Right kidney (tissue), 1 donor: ENCODE data around the gene MSLN.

Experiments
- DNase-seq: peaks from one replicate; pipeline ENCODE4 v3.0.0-alpha.2; 2016

The MSLN gene

DNA sequence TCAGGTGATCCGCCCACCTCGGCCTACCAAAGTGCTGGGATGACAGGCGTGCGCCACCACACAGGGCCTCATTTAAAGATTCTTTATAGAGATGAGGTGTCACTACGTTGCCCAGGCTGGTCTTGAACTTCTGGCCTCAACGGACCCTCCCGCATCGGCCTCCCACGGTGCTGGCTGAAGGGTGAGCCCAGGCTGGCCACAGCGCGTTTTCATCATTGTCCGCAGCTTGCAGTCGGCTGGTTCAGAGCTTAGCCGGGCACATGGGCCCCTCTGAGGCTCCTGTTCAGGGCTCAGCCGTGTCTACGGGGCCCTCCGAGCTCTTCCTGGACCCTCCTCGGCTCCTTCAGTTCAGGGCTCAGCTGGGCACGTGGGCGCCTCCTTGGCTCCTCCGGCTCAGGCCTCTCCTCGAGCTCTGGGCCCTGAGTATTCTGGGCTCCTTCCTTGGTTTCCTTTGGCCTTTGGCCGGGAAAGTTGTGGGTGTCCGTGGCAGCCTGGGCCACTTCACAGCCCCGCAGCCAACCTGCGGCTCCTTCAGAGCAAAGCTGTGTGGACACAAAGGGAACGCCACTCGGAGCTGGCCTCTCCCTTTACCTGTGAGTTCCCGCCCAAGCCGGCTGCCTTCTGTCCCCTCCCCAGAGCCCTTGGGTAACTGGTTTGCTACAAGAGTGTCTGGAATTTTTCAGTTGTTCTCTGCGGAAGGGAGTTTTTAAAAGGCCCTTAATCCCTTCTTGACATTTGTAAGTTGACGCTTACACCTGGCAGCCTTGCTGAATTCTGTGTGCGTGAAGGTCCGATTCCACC is 1.2 kb upstream of the MSLN start:
- no peak for DNase-seq

DNA sequence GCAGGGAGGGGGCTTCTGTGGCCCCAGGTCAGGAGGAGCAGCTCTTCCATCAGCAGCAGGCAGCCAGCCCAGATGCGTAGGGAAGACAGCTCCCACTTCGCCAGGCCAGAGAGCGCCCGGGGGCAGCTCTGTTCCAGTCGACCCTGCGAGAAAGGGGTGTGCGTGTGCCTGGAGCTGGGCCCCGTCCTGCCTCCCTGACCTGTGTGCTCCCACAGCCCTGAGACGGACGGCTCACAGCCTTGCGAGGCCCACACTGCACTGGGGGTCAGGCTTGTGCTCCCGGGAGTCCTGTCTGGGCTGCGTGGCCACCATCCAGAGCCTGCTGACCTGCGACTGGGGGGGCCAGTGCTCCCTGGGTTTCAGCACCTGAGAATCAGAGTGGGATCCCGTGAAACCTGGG is 469 bp upstream of the MSLN start:
- DNase-seq, result no peak

DNA sequence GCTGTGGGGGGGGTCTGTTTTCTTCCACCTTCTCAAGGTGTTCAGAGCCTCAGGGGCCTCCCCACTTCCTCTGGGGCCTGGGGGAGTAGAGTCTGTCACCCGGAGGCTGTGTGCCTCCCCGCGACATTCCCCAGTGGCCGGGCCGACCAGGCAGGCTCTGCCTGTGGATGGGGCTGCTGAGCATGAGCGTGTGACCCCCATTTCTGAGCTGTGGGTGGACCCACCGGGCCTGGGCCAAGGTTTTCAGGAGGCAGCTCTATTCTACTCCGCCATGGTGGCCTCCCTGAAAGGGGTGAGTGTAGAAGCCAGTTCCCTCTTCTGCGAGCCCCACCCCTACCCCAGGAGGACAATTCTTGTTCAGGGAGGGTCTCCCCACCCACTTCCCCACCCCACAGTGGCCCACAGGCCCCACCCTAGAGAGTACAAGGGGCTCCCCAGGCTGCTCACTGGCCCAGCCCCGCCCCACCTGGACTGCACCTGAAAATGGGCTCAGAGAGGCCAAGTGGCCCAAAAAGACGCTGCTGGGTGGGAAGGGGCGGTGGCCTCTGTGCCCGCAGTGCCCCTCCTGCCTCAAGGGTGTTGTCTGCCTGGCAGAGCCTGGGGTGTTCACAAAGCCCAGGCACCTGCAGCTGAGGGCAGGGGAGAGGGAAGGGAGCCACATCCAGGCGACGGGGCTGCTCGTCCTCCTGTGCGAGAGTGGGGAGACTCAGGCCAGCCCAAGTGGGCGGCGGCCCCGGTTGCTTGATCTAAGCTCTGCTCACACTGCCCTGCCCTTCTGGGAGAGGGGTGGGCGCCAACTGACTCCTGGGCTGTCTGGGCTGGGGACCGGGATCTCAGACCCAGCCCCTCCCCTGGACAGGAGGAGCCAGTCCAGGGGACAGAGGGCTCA is 1.3 kb downstream of the MSLN start:
- DNase-seq, result no peak

DNA sequence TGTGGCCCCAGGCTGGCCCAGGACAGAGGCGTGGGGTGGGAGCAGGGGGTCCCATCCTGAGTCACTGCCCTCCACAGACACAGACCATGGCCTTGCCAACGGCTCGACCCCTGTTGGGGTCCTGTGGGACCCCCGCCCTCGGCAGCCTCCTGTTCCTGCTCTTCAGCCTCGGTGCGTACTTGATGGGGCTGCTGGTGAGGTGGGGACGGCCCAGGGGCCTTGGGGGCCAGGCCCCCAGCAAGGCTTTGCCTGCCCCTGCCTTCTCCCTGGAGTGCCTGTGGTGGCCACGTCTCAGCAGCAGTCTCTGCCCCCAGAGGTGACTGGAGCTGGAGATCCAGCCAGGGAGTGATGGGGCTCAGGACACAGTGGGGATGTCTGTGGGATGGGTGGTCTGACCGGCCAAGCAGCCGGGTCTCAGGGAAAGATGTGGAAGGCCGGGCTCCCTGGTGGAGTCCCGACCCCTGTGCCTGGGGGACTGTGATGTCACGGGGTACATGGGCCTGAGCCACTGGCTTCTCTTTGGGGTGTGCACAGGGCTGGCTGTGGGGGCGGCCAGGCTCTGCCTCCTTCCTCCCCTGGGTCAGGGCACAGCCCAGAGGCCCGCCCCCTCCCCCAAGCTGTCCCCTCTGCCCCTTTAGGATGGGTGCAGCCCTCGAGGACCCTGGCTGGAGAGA is 2.2 kb downstream of the MSLN start:
- DNase-seq, result no peak

DNA sequence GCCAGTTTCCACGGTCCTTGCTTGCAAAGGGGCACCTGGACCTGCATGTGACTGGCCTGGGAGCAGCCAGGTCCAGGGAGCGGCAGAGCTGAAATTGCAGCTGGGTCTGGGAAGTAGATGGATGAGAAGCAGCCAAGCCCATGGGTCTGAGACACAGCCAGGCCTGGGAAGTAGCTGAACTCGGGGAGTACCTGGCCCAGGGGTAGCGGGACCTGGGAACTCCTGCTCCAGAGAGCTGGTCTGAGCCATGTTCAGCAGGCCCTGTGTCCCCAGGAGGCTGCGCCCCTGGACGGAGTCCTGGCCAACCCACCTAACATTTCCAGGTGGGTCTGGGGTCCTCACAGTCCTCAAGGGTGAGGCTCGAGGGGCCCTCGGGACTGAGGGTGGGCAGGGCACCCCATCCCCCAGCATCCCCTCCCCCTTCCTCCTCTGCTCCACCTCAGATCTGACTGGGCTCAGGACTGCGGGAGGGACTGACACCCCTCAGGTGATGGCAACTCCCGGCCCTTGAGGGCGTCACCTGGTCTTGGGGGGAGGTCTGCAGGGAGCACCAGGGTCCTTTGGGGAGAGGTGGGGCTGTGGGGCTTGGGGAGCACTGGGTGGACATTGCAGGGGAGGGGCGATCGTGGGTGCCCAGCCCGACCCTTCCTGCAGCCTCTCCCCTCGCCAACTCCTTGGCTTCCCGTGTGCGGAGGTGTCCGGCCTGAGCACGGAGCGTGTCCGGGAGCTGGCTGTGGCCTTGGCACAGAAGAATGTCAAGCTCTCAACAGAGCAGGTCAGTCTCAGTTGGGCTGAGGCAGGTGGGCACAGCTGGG is 3.0 kb downstream of the MSLN start:
- DNase-seq, result no peak

DNA sequence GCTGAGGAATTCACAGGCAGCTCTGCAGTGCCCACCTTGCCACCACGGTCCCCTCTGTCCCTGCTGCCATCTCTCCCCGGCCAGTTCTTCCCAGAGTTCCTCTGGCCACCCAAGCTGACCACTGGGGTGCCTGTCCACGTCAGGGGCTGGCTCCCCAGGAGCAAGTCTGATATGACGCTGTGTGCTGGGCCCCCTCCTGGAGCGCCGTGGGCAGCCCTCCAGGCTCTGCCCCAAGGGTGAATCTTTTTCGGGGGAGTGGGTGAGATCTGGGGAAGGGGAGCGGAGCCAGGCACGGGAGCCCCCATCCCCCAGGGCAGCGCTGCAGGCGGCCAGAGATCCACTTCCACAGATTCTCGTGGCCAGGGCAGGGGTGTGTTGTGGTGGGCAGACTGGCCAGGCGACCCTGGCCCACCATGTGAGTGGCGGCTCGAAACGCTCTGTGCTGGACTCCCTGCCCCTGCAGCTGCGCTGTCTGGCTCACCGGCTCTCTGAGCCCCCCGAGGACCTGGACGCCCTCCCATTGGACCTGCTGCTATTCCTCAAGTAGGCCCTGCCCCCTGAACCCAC is 3.7 kb downstream of the MSLN start:
- DNase-seq, result no peak

DNA sequence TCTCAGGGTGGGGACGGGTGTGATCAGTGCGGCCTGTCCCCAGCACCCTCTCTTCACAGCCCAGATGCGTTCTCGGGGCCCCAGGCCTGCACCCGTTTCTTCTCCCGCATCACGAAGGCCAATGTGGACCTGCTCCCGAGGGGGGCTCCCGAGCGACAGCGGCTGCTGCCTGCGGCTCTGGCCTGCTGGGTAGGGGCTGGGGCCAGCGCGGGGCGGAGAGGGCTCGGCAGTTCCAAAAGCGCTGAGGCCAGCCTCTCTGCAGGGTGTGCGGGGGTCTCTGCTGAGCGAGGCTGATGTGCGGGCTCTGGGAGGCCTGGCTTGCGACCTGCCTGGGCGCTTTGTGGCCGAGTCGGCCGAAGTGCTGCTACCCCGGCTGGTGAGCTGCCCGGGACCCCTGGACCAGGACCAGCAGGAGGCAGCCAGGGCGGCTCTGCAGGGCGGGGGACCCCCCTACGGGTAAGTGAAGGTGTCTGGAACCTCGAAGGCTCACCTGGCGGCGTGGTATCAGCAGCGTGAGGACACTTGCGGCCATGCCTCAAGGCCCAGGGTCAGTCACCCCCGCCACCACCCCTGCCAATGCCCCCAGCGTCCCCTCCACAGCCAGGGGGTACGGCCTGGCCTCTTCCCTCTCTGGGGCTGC is 4.4 kb downstream of the MSLN start:
- no peak for DNase-seq

DNA sequence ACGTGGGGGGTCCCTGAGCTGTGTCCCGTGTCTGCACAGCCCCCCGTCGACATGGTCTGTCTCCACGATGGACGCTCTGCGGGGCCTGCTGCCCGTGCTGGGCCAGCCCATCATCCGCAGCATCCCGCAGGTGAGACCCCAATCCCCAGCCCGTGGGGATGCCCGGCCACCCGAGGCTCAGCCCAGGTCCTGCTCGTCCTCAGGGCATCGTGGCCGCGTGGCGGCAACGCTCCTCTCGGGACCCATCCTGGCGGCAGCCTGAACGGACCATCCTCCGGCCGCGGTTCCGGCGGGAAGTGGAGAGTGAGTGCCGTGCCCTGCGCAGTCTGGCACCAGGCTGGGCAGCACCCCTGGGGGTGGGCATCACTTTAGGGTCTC is 4.9 kb downstream of the MSLN start:
- DNase-seq, result no peak

DNA sequence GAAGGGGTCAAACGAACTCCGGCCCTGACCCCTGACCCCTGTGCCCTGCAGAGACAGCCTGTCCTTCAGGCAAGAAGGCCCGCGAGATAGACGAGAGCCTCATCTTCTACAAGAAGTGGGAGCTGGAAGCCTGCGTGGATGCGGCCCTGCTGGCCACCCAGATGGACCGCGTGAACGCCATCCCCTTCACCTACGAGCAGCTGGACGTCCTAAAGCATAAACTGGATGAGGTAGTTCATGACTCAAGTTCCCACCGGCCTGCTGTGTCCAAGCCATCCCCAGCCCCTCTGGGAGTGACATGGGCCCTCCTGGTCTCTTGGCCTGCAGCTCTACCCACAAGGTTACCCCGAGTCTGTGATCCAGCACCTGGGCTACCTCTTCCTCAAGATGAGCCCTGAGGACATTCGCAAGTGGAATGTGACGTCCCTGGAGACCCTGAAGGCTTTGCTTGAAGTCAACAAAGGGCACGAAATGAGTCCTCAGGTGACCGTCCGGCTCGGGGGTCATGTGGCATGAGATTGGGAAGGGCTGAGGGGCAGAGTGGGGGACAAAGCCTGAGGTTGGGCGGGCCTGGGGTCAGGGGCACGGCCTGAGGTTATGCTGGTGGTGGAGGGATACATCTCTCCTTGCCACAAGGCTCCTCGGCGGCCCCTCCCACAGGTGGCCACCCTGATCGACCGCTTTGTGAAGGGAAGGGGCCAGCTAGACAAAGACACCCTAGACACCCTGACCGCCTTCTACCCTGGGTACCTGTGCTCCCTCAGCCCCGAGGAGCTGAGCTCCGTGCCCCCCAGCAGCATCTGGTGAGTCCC is 5.7 kb downstream of the MSLN start:
- no peak for DNase-seq

DNA sequence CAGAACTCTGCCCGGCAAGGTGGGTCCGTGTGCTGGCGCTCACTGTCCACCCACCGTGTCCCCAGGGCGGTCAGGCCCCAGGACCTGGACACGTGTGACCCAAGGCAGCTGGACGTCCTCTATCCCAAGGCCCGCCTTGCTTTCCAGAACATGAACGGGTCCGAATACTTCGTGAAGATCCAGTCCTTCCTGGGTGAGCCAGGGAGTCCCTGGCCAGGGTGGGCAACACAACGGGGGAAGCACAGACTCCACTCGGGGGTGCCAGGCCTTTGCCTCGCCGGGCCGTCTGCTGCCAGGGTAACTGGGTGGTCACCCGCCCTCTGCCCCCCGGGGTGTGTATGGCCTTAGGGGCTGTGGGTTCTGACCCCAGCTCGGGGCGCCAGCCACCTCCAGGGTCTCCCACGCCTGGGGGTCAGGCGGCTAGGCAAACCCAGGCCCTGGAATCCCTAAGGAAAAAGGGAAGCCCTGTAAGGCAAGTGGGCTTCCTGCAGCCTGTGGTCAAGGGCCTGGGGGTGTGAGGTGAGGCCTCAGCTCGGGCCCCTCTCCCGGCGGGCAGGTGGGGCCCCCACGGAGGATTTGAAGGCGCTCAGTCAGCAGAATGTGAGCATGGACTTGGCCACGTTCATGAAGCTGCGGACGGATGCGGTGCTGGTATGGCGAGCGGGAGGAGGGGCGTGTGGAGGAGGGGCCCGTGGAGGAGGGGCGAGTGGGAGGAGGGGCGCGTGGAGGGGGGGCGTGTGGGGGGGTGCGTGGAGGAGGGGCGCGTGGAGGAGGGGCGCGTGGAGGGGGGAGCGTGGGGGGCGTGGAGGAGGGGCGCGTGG is 6.5 kb downstream of the MSLN start:
- DNase-seq, result no peak

DNA sequence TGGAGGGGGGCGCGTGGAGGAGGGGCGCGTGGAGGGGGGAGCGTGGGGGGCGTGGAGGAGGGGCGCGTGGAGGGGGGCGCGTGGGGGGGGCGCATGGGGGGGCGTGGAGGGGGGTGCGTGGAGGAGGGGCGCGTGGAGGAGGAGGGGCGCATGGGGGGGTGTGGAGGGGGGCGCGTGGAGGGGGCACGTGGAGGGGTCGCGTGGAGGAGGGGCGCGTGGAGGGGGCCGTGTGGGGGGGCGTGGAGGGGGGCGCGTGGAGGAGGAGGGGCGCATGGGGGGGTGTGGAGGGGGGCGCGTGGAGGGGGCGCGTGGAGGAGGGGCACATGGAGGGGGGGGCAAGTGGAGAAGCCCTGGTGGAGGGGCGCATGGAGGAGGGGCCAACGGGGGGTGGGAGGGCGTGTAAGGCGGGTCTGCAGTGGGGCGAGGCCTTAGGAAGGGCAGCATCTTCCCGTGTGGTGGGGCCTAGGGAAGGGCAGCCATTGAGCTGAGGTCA is 7.3 kb downstream of the MSLN start:
- DNase-seq, result no peak

DNA sequence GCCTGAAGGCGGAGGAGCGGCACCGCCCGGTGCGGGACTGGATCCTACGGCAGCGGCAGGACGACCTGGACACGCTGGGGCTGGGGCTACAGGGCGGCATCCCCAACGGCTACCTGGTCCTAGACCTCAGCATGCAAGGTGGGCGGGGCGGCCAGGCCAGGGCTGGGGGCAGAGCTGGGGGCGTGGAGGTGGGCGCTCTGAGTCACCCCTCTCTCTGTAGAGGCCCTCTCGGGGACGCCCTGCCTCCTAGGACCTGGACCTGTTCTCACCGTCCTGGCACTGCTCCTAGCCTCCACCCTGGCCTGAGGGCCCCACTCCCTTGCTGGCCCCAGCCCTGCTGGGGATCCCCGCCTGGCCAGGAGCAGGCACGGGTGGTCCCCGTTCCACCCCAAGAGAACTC is 7.9 kb downstream of the MSLN start:
- no peak for DNase-seq

DNA sequence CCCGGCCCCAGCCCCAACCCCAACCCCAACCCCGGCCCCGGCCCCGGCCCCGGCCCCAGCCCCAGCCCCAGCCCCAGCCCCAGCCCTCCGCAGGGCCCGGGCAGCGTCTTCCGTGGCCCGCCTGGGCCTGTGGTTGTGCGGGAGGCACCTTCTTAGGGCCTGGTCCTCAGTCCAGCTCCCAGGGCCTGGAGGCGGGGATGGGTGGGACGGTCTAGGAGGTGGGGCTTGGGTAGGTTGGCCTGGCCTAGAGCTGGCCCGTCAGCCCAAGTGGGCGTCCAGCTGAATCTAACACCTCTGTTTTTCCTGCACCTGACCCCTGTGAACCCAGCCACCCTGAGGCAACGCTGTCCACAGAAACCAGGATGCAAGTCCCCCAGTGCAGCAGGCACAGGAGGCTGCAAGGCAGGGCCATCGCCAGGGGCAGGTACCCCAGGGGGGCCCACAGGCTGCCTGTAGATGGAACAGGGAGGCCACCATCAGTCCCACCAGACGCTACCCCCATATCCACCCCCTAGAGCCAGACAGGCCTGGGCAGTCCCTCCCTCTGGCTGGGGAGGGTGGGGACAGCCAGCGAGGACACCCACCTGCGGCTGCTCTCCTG is 8.8 kb downstream of the MSLN start:
- no peak for DNase-seq

DNA sequence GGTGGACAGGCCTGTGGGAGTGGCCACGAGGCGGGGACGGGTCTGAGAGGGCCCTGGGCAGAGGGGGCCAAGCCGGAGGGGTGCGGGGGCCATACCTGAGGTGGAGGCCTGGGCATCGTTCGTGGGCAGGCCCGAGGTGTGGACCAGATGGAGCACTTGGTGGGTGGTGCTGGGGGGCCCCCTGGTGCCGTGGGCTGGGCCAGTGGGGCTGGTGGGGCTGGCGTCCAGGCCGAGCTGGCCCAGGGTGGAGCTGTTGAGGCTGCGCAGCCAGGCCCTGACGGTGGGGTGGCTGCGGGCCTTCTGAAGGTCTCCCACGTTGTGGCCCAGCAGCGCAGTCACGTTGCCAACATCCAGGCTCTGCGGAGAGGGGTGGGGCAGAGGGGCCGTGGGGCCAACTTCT is 9.4 kb downstream of the MSLN start:
- DNase-seq, result no peak

DNA sequence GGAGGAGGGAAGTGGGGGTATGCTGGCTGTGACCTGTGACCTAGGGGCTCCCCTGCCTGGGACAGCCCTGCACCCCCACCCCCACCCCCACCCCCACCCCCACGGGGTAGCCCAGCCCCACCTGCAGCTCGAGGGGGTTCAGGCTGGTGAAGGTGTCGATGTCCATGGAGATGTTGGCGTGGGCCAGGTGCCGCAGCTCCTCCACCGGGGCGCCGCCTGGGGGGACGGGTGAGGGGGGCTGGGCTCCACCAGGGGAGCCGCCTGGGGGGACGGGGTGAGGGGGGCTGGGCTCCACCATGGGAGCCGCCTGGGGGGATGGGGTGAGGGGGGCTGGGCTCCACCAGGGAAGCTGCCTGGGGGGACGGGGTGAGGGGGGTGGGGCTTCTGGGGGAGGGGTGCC is 9.9 kb downstream of the MSLN start:
- DNase-seq, result no peak

DNA sequence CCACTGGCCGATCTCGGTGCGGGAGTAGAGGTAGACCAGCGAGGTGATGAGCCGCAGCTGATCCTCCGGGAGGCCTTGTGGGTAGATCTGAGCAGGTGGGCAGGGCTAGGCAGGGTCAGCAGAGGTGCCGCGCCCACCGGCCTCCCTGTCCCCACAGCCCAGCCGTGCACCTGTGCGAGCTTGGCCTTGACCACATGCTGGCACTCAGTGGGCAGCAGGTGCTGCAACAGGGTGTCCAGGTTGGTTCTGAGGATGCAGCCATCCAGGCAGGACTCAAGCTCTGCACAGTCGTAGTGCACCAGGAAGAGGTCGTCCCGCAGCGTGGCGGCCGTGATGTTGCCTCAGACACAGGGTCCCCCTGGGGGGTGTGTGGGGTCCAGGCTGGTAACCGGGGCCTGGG is 12.4 kb downstream of the MSLN start:
- no peak for DNase-seq

DNA sequence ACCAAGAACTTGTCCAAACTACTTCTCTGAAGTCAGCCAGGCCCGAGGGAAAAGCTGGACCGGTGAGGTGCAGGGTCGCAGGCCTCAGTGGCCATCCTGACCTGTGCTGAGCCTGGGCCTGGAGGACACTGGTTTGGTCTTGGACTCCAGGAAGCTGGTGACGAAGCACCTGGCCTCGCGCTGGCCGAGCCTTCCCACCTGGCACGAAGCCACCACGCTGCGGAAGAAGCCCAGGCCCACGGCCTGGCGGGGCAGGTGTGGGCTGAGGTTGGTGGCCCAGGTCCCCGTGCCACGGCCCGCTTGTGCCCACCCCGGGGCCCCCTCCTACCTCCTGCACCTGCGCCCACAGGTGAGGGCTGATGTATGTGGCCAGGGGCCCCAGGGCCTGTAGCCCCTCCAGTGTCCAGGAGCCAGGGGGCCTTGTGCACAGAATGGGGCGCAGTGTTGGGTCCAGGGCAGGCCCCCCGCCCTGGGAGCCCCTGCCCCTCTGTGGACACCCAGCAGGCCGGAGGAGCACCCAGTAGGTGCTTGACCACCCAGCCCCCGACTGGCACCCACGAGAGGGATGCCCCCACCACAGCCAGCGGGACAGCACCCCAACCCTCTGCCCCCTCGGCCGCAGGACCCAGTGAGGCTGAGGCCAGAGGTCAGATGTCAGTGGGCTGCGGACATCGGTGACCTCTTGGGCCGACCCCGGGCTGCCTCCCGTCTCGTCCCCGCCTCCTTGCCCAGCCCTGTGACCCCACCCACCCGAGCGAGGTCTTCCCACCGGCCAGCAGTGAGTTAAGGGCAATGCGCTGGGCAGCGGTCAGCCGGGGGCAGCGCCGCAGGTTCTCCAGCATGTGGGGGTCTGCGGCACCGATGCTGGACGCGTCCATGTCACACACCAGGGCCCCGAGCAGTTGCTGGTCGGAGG is 13.8 kb downstream of the MSLN start:
- DNase-seq, result no peak

DNA sequence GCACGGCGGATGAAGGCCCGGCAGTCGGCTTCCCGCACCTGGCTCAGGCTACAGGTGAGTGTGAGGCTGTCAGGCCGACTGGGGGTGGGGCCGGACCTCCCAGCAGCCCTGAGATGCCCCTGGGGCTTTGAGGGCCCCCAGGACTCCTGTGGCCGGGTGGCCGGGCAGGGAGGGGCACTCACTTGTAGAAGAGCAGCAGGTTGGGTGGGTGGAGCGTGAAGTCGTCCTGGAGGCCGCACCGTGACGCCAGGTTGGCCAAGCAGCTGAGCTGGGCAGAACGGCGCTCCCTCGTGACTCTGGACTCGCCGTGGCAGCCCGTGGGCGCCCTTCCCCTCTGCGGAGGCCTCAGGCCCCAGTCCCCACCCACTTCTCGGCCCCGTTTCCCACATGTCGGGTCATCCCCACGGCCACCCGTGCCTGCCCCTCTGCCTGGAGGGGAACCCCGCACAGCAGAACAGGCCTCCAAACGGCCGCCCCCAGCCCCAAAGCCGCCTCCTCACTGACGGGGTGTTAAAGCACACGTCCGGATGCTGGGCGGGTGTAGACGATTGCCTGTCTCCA is 14.8 kb downstream of the MSLN start:
- DNase-seq, result no peak
